Keratinocyte (primary cell): ENCODE measurements around the gene RAP1GAP2. TPM values are rescaled to one million over a fixed set of nuclear protein-coding genes. Genes with fewer than 3 reads are reported as not detected.

ENCODE experiments used
- DNase-seq: peaks from one replicate; pipeline ENCODE4 v3.0.0-alpha.2; 2011; ENCODE audit warnings: low read depth, missing footprints, low spot score
- FAIRE-seq: peaks from 2 replicates; lab custom pipeline; 2011; peaks lifted over from hg19 to GRCh38; lab: Jason Lieb, UNC
- H2AFZ ChIP-seq: 2 replicates; pipeline ENCODE4 v1.6.0; 2012; ENCODE audit warnings: low read length, control low read depth, inconsistent platforms; ENCODE audit not compliant: control insufficient read depth
- H3K27ac ChIP-seq: 2 replicates; pipeline ENCODE4 v1.5.1; 2011; ENCODE audit warnings: low read length; ENCODE audit not compliant: control insufficient read depth, insufficient read depth
- H3K27me3 ChIP-seq: 3 replicates; pipeline ENCODE4 v1.6.0; 2011; ENCODE audit warnings: low read length; ENCODE audit not compliant: control insufficient read depth, insufficient read depth; ENCODE audit errors: extremely low read depth
- H3K36me3 ChIP-seq, 2 experiments: 2 replicates in 1 of 2; 3 replicates in 1 of 2; pipeline ENCODE4 v1.5.1; 2011; ENCODE audit warnings: low read length in 2 of 2, mild to moderate bottlenecking in 1 of 2; ENCODE audit not compliant: control insufficient read depth in 2 of 2, insufficient read depth in 2 of 2; ENCODE audit errors: extremely low read depth in 1 of 2
- H3K4me1 ChIP-seq: 3 replicates; pipeline ENCODE4 v1.5.1; 2011; ENCODE audit warnings: low read length; ENCODE audit not compliant: control insufficient read depth, insufficient read depth; ENCODE audit errors: extremely low read depth
- H3K4me2 ChIP-seq: 3 replicates; pipeline ENCODE4 v1.6.0; 2011; ENCODE audit warnings: low read depth, low read length; ENCODE audit not compliant: control insufficient read depth, insufficient read depth; ENCODE audit errors: extremely low read depth
- H3K4me3 ChIP-seq, 3 experiments: fragments of 200-600 bp in 1 of 3; sonication (generic) in 1 of 3; 2 replicates in 2 of 3; 3 replicates in 1 of 3; pipeline ENCODE4 v1.5.1; 2011 to 2016; ENCODE audit warnings: low read length in 3 of 3, mild to moderate bottlenecking in 3 of 3, control low read depth in 2 of 3, inconsistent platforms in 1 of 3, low read depth in 1 of 3, mixed read lengths in 1 of 3, mixed run types in 1 of 3, moderate library complexity in 1 of 3; ENCODE audit not compliant: control insufficient read depth in 2 of 3, insufficient read depth in 2 of 3; ENCODE audit errors: extremely low read depth in 1 of 3
- H3K79me2 ChIP-seq: 2 replicates; pipeline ENCODE4 v1.6.0; 2012; ENCODE audit warnings: low read length; ENCODE audit not compliant: control insufficient read depth, insufficient read depth
- H3K9ac ChIP-seq: 3 replicates; pipeline ENCODE4 v1.6.0; 2011; ENCODE audit warnings: low read length; ENCODE audit not compliant: control insufficient read depth, insufficient read depth; ENCODE audit errors: extremely low read depth
- H3K9me1 ChIP-seq: 3 replicates; pipeline ENCODE4 v1.6.0; 2011; ENCODE audit warnings: low read length; ENCODE audit not compliant: control insufficient read depth, insufficient read depth; ENCODE audit errors: extremely low read depth
- H3K9me3 ChIP-seq: 2 replicates; pipeline ENCODE4 v1.5.1; 2012; ENCODE audit warnings: low read depth, low read length; ENCODE audit not compliant: control insufficient read depth
- H4K20me1 ChIP-seq: 3 replicates; pipeline ENCODE4 v1.6.0; 2011; ENCODE audit warnings: low read length; ENCODE audit not compliant: control insufficient read depth, insufficient read depth; ENCODE audit errors: extremely low read depth
- EZH2 ChIP-seq: IDR thresholded peaks from one replicate; pipeline ENCODE4 v1.6.1; 2012; ENCODE audit warnings: inconsistent platforms, mild to moderate bottlenecking, low read length, moderate library complexity
- dilution Hi-C: fragments of 300-500 bp; cut with MboI; formaldehyde crosslinking; loops from one replicate; pipeline ENCODE4 v1.7.0; 2020; ENCODE audit warnings: low sequenced_read_pairs; ENCODE audit not compliant: extremely low pct_ligation_motif_present
- polyA plus RNA-seq, 5 experiments: library from polyadenylated mRNA; depleted of rRNA in 3 of 5; stranded (reverse) in 3 of 5; stranded (forward) in 1 of 5; unstranded in 1 of 5; fragments of >200 nt; gene quantifications; 1 replicate in 1 of 5; 2 replicates in 3 of 5; 3 replicates in 1 of 5; pipeline versions ENCODE4 v1.2.1 to v1.2.3, GENCODE V29; 2011 to 2012; ENCODE audit warnings: missing spikeins in 2 of 5, low read depth in 1 of 5, low replicate concordance in 1 of 5
- TF ChIP-seq, protein P1 (sequence below), 3 experiments: IDR thresholded peaks in 1 of 3; conservative IDR thresholded peaks in 1 of 3; optimal IDR thresholded peaks in 1 of 3; 2 replicates in 2 of 3; 3 replicates in 1 of 3; pipeline versions ENCODE3 to v1.5.1; 2011; ENCODE audit warnings: low read length in 3 of 3, mild to moderate bottlenecking in 3 of 3, moderate library complexity in 2 of 3, control low read depth in 1 of 3, inconsistent platforms in 1 of 3; ENCODE audit not compliant: insufficient read depth in 2 of 3; ENCODE audit errors: extremely low read depth in 1 of 3

Gene RAP1GAP2
- polyA plus RNA-seq, 1 donor (not counting 4 experiments of a cell fraction or from before 2014, with no cell fraction given) = 13.6 TPM

DNA sequence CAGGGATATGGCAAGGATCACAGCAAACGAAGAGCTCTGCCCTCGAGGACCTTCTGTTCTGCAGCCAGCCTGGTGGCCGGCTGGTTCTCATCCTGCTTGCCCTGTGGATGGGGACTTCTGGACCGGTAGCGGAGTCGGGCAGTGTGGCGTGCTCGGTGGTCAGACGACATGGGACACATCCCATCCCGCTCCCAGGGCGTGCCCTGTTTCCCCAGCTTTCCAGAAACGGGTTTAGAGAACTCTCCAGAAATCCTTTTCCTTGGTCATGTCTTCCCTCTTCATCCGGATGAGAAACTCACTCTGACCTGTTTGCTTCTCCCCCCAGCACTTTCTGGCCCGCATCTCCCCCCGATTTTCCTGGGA lies 151.3 kb downstream of the RAP1GAP2 start:
- H3K4me2 ChIP-seq = no peak overlapping the region
- DNase-seq (no peak), FAIRE-seq (no peak)
- dilution Hi-C loops = no loop called here
- H3K36me3 ChIP-seq = peaks cover 0 to 3% of the 10 kb centered on the region in 2 experiments
- H3K4me3 ChIP-seq = no peak overlapping the region
- no peaks in the 10 kb centered on the region for H4K20me1 ChIP-seq
- H3K79me2 ChIP-seq = peaks cover 2% of the 10 kb centered on the region
- no peak overlapping the region for H3K27ac ChIP-seq
- no peak overlapping the region for H2AFZ ChIP-seq
- peaks cover 8% of the 10 kb centered on the region for H3K4me1 ChIP-seq
- no peaks in the 10 kb centered on the region for H3K9me1 ChIP-seq
- no peak overlapping the region for H3K9ac ChIP-seq
- H3K9me3 ChIP-seq = no peaks in the 10 kb centered on the region
- no peak for TF ChIP-seq EZH2
- TF ChIP-seq, protein P1, sequence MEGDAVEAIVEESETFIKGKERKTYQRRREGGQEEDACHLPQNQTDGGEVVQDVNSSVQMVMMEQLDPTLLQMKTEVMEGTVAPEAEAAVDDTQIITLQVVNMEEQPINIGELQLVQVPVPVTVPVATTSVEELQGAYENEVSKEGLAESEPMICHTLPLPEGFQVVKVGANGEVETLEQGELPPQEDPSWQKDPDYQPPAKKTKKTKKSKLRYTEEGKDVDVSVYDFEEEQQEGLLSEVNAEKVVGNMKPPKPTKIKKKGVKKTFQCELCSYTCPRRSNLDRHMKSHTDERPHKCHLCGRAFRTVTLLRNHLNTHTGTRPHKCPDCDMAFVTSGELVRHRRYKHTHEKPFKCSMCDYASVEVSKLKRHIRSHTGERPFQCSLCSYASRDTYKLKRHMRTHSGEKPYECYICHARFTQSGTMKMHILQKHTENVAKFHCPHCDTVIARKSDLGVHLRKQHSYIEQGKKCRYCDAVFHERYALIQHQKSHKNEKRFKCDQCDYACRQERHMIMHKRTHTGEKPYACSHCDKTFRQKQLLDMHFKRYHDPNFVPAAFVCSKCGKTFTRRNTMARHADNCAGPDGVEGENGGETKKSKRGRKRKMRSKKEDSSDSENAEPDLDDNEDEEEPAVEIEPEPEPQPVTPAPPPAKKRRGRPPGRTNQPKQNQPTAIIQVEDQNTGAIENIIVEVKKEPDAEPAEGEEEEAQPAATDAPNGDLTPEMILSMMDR (optimal IDR thresholded peaks at IDR 0.05 in 1 of 3, IDR thresholded peaks at IDR 0.05 in 1 of 3, conservative IDR thresholded peaks at IDR 0.05 in 1 of 3; ENCODE audit: extremely low read depth in 1 of 3, insufficient read depth in 2 of 3, low read length in 3 of 3) = no peak
- H3K27me3 ChIP-seq = no peaks in the 10 kb centered on the region

DNA sequence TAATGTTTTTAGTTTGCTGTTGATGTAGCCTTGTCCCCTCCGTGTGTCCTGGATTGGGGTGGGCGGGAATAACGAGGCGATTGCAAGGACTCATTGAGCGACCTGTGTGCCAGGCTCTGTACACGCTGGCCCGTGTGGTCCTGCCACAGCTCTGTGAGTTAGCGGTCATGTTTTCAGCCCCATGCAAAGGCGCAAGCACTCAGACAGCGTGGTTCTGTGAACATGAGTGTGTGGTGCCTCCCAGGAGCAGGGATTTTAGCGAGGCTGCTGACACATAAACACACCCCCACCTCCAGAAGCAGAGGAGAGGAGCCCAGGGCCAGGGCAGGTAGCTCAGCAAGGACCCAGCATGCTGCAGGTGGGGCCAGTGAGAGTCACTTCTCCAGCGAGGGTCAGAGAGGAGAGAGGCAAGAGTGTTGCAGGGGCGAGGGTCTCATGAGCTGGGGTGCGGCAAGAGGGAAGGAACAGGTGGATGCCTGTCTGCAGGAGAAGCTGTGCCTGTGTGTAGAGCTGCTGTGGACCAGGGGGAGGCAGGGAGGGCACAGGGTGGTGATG lies 151.8 kb downstream of the RAP1GAP2 start:
- H3K36me3 ChIP-seq = peaks cover 0 to 3% of the 10 kb centered on the region in 2 experiments
- H3K4me1 ChIP-seq = peaks cover 8% of the 10 kb centered on the region
- no peak for TF ChIP-seq EZH2
- TF ChIP-seq, protein P1 (optimal IDR thresholded peaks at IDR 0.05 in 1 of 3, IDR thresholded peaks at IDR 0.05 in 1 of 3, conservative IDR thresholded peaks at IDR 0.05 in 1 of 3; ENCODE audit: extremely low read depth in 1 of 3, insufficient read depth in 2 of 3, low read length in 3 of 3) = no peak
- H4K20me1 ChIP-seq = no peaks in the 10 kb centered on the region
- no peak overlapping the region for H3K4me3 ChIP-seq
- H3K9me3 ChIP-seq = no peaks in the 10 kb centered on the region
- H3K27me3 ChIP-seq = no peaks in the 10 kb centered on the region
- no peak overlapping the region for H3K27ac ChIP-seq
- no peak for FAIRE-seq
- DNase-seq = no peak
- no peak overlapping the region for H3K4me2 ChIP-seq
- no peak overlapping the region for H2AFZ ChIP-seq
- dilution Hi-C loops = no loop called here
- H3K9ac ChIP-seq = no peak overlapping the region
- H3K9me1 ChIP-seq = no peaks in the 10 kb centered on the region
- H3K79me2 ChIP-seq = peaks cover 2% of the 10 kb centered on the region
